ENCODE measurements around the gene CLCN7. TPM values are rescaled to one million over a fixed set of nuclear protein-coding genes. Genes with fewer than 3 reads are reported as not detected.
A peak's percentile ranks its signal among the peaks of the same experiment; 100 is the strongest.

CLCN7 gene
- polyA plus RNA-seq, 1 donor = 33.0 TPM

DNA sequence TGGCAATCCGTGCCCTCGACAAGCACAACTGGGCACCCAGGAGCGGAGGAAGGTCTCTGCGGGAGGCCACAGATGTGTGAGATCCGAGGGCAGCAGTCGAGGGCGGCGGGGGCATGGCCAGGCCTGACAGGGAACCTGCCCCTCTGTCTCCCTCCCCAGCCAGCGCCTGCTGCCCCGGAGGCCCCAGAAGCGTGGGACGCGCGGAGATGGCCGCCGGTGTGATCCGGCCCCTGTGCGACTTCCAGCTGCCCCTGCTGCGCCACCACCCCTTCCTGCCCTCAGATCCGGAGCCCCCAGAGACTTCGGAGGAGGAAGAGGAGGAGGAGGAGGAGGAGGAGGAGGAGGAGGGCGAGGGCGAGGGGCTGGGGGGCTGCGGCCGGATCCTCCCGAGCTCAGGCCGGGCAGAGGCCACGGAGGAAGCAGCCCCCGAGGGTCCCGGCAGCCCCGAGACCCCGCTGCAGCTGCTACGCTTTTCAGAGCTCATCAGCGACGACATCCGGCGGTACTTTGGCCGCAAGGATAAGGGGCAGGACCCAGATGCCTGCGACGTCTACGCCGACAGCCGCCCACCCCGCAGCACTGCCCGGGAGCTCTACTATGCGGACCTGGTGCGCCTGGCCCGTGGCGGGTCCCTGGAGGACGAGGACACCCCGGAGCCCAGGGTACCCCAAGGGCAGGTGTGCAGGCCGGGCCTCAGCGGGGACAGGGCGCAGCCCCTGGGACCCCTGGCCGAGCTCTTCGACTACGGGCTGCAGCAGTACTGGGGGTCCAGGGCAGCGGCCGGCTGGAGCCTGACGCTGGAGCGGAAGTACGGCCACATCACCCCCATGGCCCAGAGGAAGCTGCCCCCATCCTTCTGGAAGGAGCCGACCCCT, 42.2 kb downstream of the CLCN7 start:
- DNase-seq (ENCODE audit: low read depth) = no peak

DNA sequence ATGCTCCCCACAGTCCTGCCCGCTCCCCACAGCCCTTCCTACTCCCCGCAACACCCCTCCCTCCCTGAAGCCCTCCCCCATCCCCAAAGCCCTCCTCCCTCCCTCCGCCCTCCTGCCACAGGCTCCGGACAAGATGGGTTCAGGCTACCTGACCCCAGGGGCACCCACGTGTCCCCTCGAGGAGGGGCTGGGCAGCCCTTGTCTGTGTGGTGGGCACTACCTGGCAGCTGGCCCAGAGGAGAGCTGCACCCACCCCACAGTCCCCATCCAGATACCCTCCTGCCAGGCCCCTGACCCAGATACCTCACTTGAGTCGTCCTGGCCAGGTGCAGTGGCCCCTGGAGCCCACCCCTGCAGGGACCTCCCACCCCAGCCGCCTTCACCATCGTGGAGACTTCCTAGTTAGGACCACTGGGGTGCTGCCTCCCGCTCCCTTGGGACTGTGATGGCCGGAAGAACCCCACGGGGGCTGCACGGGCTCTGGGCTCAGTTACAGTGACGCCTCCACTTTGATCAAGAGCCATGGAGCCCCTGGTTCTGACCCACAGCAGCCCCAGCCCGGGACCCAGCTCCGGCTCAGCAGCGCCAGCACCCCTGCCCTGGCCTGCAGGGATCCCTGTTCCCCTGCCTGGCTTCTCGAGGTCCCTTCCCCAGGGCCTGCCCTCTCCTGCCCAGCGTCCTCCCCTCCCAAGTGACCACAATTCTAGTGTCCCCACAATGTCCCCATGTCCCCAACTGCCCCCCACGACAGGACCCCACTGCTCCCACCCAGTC, 43.1 kb downstream of the CLCN7 start:
- DNase-seq (ENCODE audit: low read depth) = no peak

DNA sequence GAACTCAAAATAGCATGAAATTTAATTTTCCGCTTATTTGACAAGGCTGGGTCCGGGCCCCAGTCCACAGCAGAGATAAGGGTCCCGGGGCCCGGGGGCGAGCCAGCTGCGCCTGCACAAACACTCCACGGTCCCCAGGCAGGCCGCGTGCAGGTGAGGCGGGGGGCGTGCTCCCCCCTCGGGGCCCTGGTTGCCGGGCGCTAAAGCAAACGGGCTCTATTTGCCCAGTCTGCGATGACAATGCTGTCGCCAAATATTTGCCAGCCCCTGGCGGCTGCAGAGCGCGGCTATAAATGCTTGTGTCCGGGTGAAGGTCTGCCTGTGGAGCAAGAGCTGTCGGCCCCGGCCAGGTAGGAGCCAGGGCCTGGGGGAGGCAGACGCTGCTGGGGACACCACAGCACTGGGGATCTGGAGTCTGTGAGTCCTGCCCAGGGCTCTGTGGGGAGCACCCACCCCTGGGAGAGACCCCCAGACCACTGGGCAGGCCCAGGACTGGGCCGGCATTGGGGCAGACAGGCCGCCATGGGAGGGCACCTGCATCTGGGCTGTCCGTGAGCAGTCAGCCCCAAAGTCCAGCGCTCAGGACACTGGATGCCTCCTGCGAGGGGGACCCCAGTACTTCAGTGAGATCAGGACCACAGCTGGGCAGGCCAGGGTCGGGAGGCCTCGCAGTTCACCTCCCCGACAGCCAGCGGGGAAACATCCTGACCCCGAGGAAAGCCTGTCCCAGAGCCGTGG, 43.9 kb downstream of the CLCN7 start, which contains the start of gene PERCC1:
TSS of gene PERCC1 (plus strand) at position 320 of the 738 bp plus-strand sequence. CDS start 1,516 bp downstream, outside the sequence.
- DNase-seq (ENCODE audit: low read depth) = no peak

GRCh38 chr16:1430214-1430758, 44.5 kb downstream of the CLCN7 start:
- no peak for DNase-seq (ENCODE audit: low read depth)

DNA sequence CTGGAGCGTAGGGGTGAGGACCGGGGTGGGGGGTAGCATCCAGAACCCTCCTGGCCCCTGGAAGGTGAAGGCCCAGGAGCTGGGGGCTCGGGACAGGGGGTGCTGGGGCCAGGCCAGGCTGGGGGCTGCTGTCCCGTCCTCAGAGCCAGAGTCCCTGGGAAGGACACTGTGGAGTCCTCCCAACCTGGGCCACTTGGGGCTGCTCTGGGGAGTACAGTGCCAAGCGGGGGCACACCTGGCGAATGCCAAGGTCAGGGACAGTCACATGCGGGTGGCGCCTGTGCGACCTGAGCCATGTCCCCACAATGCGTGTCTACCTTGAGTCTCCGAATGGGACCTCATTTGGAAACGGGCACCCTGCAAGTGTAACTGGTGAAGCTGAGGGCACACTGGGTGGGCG, 45.2 kb downstream of the CLCN7 start:
- no peak for DNase-seq (ENCODE audit: low read depth)

DNA sequence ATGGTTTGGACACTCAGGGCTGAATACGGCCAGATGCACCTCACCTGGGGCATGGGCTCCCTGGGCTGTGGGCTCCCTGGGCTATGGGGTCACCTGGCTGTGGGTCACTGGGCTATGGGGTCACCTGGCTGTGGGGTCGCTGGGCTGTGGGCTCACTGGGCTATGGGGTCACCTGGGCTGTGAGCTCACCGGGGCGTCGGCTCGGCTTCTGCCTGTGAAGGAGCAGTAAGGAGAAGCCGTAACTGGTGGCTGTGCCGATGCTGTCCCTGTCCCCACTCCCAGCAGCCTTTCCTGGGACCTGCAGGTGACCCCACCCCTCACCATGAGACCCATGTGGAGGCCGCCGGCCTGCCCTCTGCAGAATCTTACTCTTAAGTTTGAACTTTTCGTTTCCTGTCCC, 45.8 kb downstream of the CLCN7 start:
- DNase-seq (ENCODE audit: low read depth) = no peak

DNA sequence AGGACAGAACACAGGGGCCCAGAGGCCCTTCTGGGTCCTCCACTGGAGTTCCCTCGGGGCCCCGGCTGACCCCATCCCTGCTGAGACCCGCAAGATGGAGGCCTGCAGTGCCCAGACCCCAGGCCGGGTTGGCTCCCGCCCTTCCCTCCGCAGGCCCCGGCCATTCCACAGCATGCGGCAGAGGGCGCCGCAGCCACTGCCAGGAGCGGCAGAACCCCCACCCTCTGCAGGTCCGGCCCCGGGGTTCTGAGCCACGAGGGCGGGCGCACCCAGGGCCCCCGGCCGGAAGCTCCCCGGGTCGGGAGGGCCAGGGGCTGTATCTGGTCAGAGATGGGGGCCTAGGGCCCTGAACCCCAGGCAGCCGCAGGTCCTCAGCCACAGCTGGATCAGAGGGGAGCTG, 46.3 kb downstream of the CLCN7 start:
- DNase-seq (ENCODE audit: low read depth) = no peak

- DNase-seq (ENCODE audit: low read depth) = no peak
Observed at GRCh38 chr16:1427473-1428461, 47.1 kb downstream of the CLCN7 start.

DNA sequence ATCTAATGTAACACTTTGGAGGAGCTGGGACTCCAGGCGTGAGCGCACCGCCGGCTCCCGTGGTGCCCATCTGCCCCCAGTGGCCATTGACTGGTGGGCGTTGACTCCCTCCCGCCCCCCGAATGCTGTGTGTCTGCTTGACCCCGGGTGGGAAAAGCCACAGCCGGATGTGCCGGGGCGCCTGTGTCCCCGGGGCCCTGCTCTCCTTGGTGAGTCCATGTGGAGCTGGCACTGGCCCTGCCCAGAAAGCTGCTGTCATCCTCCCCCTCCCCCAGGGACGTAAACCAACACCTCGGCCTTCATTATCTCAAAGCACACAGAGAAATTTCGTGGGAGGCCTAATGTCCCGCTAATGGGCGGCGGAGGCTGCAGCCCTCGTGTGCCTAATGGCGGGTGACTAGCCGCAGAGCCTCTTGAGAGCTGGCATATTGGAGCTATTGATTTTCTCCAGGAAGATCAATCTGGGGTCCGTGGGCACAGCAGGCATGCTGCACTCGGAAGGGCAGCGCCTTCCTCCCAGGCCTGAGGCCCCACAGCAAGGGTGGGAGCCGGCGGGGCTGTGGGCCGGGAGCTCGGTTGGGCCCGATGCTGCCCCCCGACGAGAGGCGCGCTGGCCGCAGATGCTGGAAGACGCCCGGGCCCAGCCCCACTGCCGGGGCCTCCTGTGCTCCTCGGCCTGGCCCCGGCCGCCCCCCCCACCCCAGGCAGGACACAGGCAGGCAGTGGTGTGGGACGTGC, 47.9 kb downstream of the CLCN7 start:
- no peak for DNase-seq (ENCODE audit: low read depth)

DNA sequence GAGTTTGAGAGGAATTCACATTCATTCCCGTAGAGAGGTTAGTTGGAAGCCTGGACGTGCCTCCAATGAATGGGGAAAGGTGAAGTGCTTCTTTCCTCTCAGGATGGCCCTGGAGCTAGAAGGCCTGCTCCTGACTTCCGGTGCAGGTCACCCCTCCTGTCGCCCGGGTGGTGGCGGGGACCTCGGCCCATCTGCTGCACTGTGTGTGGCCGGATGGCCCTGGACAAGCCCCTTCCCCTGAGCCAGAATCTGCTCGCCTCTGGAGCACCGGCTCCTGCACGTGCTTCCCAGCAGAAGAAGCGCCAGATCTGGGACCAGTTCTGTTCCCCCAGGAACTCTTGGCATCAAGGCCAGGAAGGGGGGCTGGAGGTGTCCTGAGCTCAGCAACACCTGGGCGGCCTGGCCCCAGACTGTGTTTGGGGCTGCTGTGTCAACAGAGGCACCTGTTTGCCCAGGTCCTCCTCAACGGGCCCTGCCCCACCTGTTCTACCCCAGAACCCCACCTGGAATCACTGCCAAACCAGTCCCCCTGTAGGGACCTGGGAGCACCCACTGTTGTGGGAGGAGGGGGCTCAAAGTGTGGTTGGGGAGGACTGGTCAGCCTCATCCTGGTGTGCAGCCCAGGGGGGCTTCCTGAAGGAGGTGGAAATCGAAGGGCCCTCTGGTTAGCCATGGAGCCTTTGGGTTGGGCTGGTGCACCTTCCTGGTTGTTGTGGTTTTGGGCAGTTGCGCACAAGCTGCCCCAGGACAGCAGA, 49.0 kb downstream of the CLCN7 start:
- DNase-seq (ENCODE audit: low read depth) = no peak

GRCh38 chr16:1424028-1424427, 50.8 kb downstream of the CLCN7 start:
- no peak for DNase-seq (ENCODE audit: low read depth)

- DNase-seq (ENCODE audit: low read depth) = no peak
Observed at GRCh38 chr16:1422076-1422475, 52.8 kb downstream of the CLCN7 start.

DNA sequence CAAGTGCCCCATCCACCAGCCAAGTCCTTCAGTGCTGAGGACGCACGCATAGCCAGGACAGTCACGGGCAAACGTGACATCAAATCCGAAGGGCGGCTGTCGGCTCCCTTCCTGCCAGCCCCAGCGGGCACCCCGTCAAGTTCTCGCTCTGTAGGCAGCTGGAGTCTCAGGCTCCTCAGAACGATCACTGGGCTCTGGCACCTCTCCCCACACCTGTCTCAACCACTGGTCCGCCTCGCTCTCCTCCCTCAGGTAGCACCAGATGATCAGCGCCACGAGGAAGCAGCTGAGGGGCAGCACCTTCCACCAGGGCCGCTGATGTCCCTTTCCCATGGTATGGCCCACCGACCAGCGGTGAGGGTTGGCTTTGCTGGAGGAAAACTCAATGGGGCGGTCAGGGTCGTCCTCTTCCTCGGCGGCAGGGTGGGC, 54.7 kb downstream of the CLCN7 start:
- no peak for DNase-seq (ENCODE audit: low read depth)

- DNase-seq (ENCODE audit: low read depth) = no peak
Observed at GRCh38 chr16:1416521-1416941, 58.3 kb downstream of the CLCN7 start.

GRCh38 chr16:1414532-1415260, 60.1 kb downstream of the CLCN7 start, which contains the start of gene UNKL:
Gene UNKL, minus strand, starts transcription at chr16:1414704. Its CDS starts 13 bp downstream, at chr16:1414691.
- DNase-seq (ENCODE audit: low read depth) = peak; percentile 28

- DNase-seq (ENCODE audit: low read depth) = no peak
Observed at GRCh38 chr16:1413684-1414531, 60.9 kb downstream of the CLCN7 start.

- no peak for DNase-seq (ENCODE audit: low read depth)
Observed at GRCh38 chr16:1412847-1413246, 62.0 kb downstream of the CLCN7 start.

Measured in forelimb muscle (tissue), 1 donor.